HCT116 (cell line): ENCODE measurements around the gene GRK2. TPM values are rescaled to one million over a fixed set of nuclear protein-coding genes. Genes with fewer than 3 reads are reported as not detected.

Source experiments
- ATAC-seq: fragments of 200-7000 bp; cut with Tn5 transposase; 2 replicates; pipeline ENCODE4 v1.9.1; 2020; ENCODE audit warnings: mild to moderate bottlenecking, moderate library complexity
- BruUV-seq: library from RNA; stranded (reverse); fragments of 400-500 nt; replicated peaks from 2 replicates; lab custom pipeline; 2021; lab: Mats Ljungman, UMichigan
- CTCF ChIA-PET: fragments of 300-600 bp; sonication (Branson Sonifier 250); formaldehyde crosslinking; loops from one replicate; lab custom pipeline; 2021; ENCODE audit warnings: antibody characterized with exemption; lab: Charles Lee
- POLR2A ChIA-PET: fragments of 300-600, 350-600 bp; sonication (Branson Sonifier 250); formaldehyde crosslinking; loops from one replicate; lab custom pipeline; 2021; ENCODE audit warnings: antibody characterized with exemption; lab: Charles Lee
- RAD21 ChIA-PET, 2 experiments: fragments of 300-600 bp; sonication (Branson Sonifier 250); formaldehyde crosslinking; loops; one replicate each; lab custom pipeline; 2023; ENCODE audit warnings: low total read pairs in 2 of 2; ENCODE audit not compliant: uncharacterized antibody in 2 of 2, unreplicated experiment in 2 of 2, low non-redundant PET in 1 of 2; lab: Charles Lee
- DNase-seq: peaks from one replicate; pipeline ENCODE4 v3.0.0-alpha.2; 2010; ENCODE audit warnings: low read depth, low spot score
- H2AFZ ChIP-seq: fragments of 200-600 bp; shearing (Covaris generic), sonication (generic); 2 replicates; pipeline ENCODE4 v1.6.1; 2017; ENCODE audit warnings: low read depth, mixed run types, mixed read lengths, antibody characterized with exemption, low read length; ENCODE audit not compliant: poor library complexity, severe bottlenecking
- H3K27ac ChIP-seq: 2 replicates; pipeline ENCODE4 v1.5.1; 2012; ENCODE audit warnings: low read depth, low read length
- H3K27me3 ChIP-seq: fragments of 200-600 bp; sonication (generic); 2 replicates; pipeline ENCODE4 v1.6.1; 2016; ENCODE audit warnings: mixed run types, low read length, mixed read lengths; ENCODE audit not compliant: insufficient read depth
- H3K36me3 ChIP-seq, 2 experiments: fragments of 200-500 bp in 1 of 2; fragments of 200-600 bp in 1 of 2; sonication (Bioruptor generic) in 1 of 2; sonication (generic) in 1 of 2; 2 replicates each; pipeline versions ENCODE4 v1.5.1 to v1.6.1; 2014 to 2016; ENCODE audit warnings: low read length in 2 of 2, inconsistent platforms in 1 of 2, mixed read lengths in 1 of 2, mixed run types in 1 of 2; ENCODE audit not compliant: insufficient read depth in 2 of 2, control insufficient read depth in 1 of 2
- H3K4me1 ChIP-seq, 2 experiments: fragments of 200-600 bp in 1 of 2; sonication (generic) in 1 of 2; 2 replicates each; pipeline versions ENCODE4 v1.5.1 to v1.6.1; 2012 to 2017; ENCODE audit warnings: low read length in 2 of 2, inconsistent platforms in 1 of 2, mild to moderate bottlenecking in 1 of 2, mixed read lengths in 1 of 2, mixed run types in 1 of 2, moderate library complexity in 1 of 2; ENCODE audit not compliant: insufficient read depth in 2 of 2, control insufficient read depth in 1 of 2
- H3K4me2 ChIP-seq: fragments of 200-600 bp; sonication (generic); 2 replicates; pipeline ENCODE4 v1.6.1; 2017; ENCODE audit warnings: mixed run types, low read length, mixed read lengths
- H3K4me3 ChIP-seq, 2 experiments: fragments of 200-600 bp in 1 of 2; sonication (generic) in 1 of 2; replicated peaks in 1 of 2; 2 replicates each; pipeline ENCODE4 v1.5.1; 2011 to 2016; ENCODE audit warnings: low read length in 2 of 2, control low read depth in 1 of 2, low read depth in 1 of 2, mild to moderate bottlenecking in 1 of 2, mixed read lengths in 1 of 2, mixed run types in 1 of 2
- H3K79me2 ChIP-seq: fragments of 200-600 bp; sonication (generic); 2 replicates; pipeline ENCODE4 v1.6.1; 2017; ENCODE audit warnings: mild to moderate bottlenecking, mixed run types, low read length, moderate library complexity, mixed read lengths; ENCODE audit not compliant: insufficient read depth
- H3K9ac ChIP-seq: fragments of 200-600 bp; sonication (generic); 2 replicates; pipeline ENCODE4 v1.6.1; 2016; ENCODE audit warnings: low read length, mixed read lengths
- H3K9me2 ChIP-seq: fragments of 200-600 bp; sonication (generic), shearing (Covaris generic); 2 replicates; pipeline ENCODE4 v1.6.1; 2017; ENCODE audit warnings: mixed run types, mild to moderate bottlenecking, moderate library complexity; ENCODE audit not compliant: insufficient read depth
- H3K9me3 ChIP-seq, 2 experiments: fragments of 200-500 bp in 1 of 2; fragments of 200-600 bp in 1 of 2; sonication (Bioruptor generic) in 1 of 2; sonication (generic) in 1 of 2; 2 replicates each; pipeline ENCODE4 v1.6.1; 2014 to 2017; ENCODE audit warnings: low read length in 2 of 2, mixed read lengths in 2 of 2, inconsistent platforms in 1 of 2, low read depth in 1 of 2, mild to moderate bottlenecking in 1 of 2, mixed run types in 1 of 2, moderate library complexity in 1 of 2; ENCODE audit not compliant: control insufficient read depth in 1 of 2, insufficient read depth in 1 of 2
- H4K20me1 ChIP-seq: fragments of 200-600 bp; sonication (generic), shearing (Covaris generic); 2 replicates; pipeline ENCODE4 v1.6.1; 2017; ENCODE audit warnings: mixed run types, mild to moderate bottlenecking, moderate library complexity; ENCODE audit not compliant: insufficient read depth
- CEBPB ChIP-seq: IDR thresholded peaks from 2 replicates; pipeline ENCODE4 v1.6.1; 2012; ENCODE audit warnings: low read depth
- CTCF ChIP-seq, 3 experiments: fragments of 200-600 bp in 1 of 3; sonication (generic) in 1 of 3; IDR thresholded peaks in 2 of 3; conservative IDR thresholded peaks in 1 of 3; 2 replicates each; pipeline ENCODE4 v1.5.1; 2012 to 2017; ENCODE audit warnings: low read depth in 2 of 3, low read length in 2 of 3, antibody characterized with exemption in 1 of 3, borderline replicate concordance in 1 of 3, control low read depth in 1 of 3, mild to moderate bottlenecking in 1 of 3, mixed read lengths in 1 of 3, mixed run types in 1 of 3, moderate library complexity in 1 of 3; ENCODE audit not compliant: insufficient read depth in 1 of 3
- ELF1 ChIP-seq: IDR thresholded peaks from 2 replicates; pipeline ENCODE4 v1.6.1; 2012; ENCODE audit warnings: low read depth, borderline replicate concordance
- EZH2phosphoT487 ChIP-seq: fragments of 200-600 bp; IDR thresholded peaks from 2 replicates; pipeline ENCODE4 v1.6.1; 2018; ENCODE audit warnings: antibody characterized with exemption, borderline replicate concordance
- FOSL1 ChIP-seq: IDR thresholded peaks from 2 replicates; pipeline ENCODE4 v1.6.1; 2012; ENCODE audit warnings: low read depth
- JUND ChIP-seq: IDR thresholded peaks from 2 replicates; pipeline ENCODE4 v1.6.1; 2012
- POLR2A ChIP-seq: IDR thresholded peaks from 2 replicates; pipeline ENCODE4 v1.7.0; 2011; ENCODE audit warnings: borderline replicate concordance; ENCODE audit not compliant: insufficient read depth, insufficient read length; ENCODE audit errors: extremely low read depth
- POLR2AphosphoS5 ChIP-seq: IDR thresholded peaks from 2 replicates; pipeline ENCODE4 v1.6.1; 2011; ENCODE audit warnings: mild to moderate bottlenecking, low read depth, low read length, moderate library complexity
- RAD21 ChIP-seq: IDR thresholded peaks from 2 replicates; pipeline ENCODE4 v1.6.1; 2012; ENCODE audit warnings: low read depth, mild to moderate bottlenecking
- REST ChIP-seq: IDR thresholded peaks from 2 replicates; pipeline ENCODE4 v1.6.1; 2012; ENCODE audit warnings: low read depth
- SP1 ChIP-seq: IDR thresholded peaks from 2 replicates; pipeline ENCODE4 v1.6.1; 2012; ENCODE audit warnings: low read depth
- SRF ChIP-seq: IDR thresholded peaks from 2 replicates; pipeline ENCODE4 v1.6.1; 2012; ENCODE audit warnings: low read depth
- YY1 ChIP-seq: IDR thresholded peaks from 2 replicates; pipeline ENCODE4 v1.6.1; 2011; ENCODE audit warnings: low read length, low read depth, moderate library complexity, mild to moderate bottlenecking; ENCODE audit not compliant: insufficient replicate concordance; ENCODE audit errors: extremely low read depth
- ZBTB33 ChIP-seq: IDR thresholded peaks from 2 replicates; pipeline ENCODE4 v1.6.1; 2011; ENCODE audit warnings: mild to moderate bottlenecking, low read length, moderate library complexity; ENCODE audit not compliant: insufficient replicate concordance; ENCODE audit errors: extremely low read depth
- ZFX ChIP-seq: fragments of 450-650 bp; IDR thresholded peaks from 2 replicates; pipeline ENCODE4 v1.6.1; 2017
- ZNF274 ChIP-seq: fragments of 200-500 bp; sonication (Bioruptor generic); IDR thresholded peaks from 2 replicates; pipeline ENCODE4 v1.6.1; 2014; ENCODE audit warnings: mild to moderate bottlenecking, low read depth, low read length, inconsistent platforms
- intact Hi-C: fragments of 100-400 bp; cut with micrococcal nuclease; formaldehyde crosslinking; loops from 2 replicates; pipeline ENCODE4 v1.10.0; 2022
- total RNA-seq: library from RNA; stranded (reverse); gene quantifications from one replicate; pipeline ENCODE4 v1.2.1, GENCODE V29; 2021; ENCODE audit not compliant: unreplicated experiment

The GRK2 gene
- total RNA-seq, 1 experiment from 2014 or later: 83.0 TPM

GRCh38 chr11:67284811-67285540 is 18.7 kb downstream of the GRK2 start:
- intact Hi-C loops: no loop called here
- Histone ChIP-seq H3K79me2 (peaks cover 5% of the 10 kb centered on the region; the same call in 1 of the 2 replicates), H3K9ac (no peak overlapping the region), H2AFZ (no peak overlapping the region), H4K20me1 (no peaks in the 10 kb centered on the region), H3K27ac (peak overlapping the region; percentile 27; the same call in 1 of the 2 replicates), H3K36me3 (peaks cover 20 to 38% of the 10 kb centered on the region in 2 experiments), H3K9me3 (no peaks in the 10 kb centered on the region), H3K4me2 (no peak overlapping the region), H3K4me1 (peaks cover 10 to 20% of the 10 kb centered on the region in 2 experiments), H3K27me3 (no peaks in the 10 kb centered on the region), H3K4me3 (no peak overlapping the region), H3K9me2 (no peaks in the 10 kb centered on the region)
- CTCF ChIA-PET: no interaction called here
- RAD21 ChIA-PET: no interaction called here
- TF ChIP-seq POLR2A: no peak
- TF ChIP-seq SP1: no peak
- TF ChIP-seq SRF: no peak
- no peak for TF ChIP-seq EZH2phosphoT487
- TF ChIP-seq RAD21: no peak
- TF ChIP-seq CTCF (IDR thresholded peaks at IDR 0.05 in 2 of 3, conservative IDR thresholded peaks at IDR 0.05 in 1 of 3; ENCODE audit: borderline replicate concordance in 1 of 3, insufficient read depth in 1 of 3, low read depth in 2 of 3, low read length in 2 of 3): no peak
- no peak for TF ChIP-seq ELF1
- no peak for TF ChIP-seq POLR2AphosphoS5
- no peak for TF ChIP-seq ZBTB33
- no peak for TF ChIP-seq YY1
- no peak for TF ChIP-seq REST
- TF ChIP-seq JUND: no peak
- no peak for TF ChIP-seq FOSL1
- TF ChIP-seq ZNF274: no peak
- TF ChIP-seq ZFX: no peak
- TF ChIP-seq CEBPB: no peak
- ATAC-seq: no peak
- BruUV-seq: no TSS peak
- POLR2A ChIA-PET: no interaction called here
- no peak for DNase-seq
